Thyroid gland (tissue), 4 donors: ENCODE results near the gene TMPO.

Experiments
- POLR2A ChIP-seq, 2 donors: fragments of 450-650 bp; IDR thresholded peaks; one replicate each; pipeline ENCODE4 v1.6.1; 2017; ENCODE audit warnings: antibody characterized with exemption in 2 of 2, mild to moderate bottlenecking in 2 of 2, moderate library complexity in 1 of 2
- TF ChIP-seq, protein P1 (sequence below), 6 experiments: fragments of 200-600 bp in 3 of 6; fragments of 450-650 bp in 3 of 6; sonication (generic) in 3 of 6; IDR thresholded peaks; one replicate each; pipeline ENCODE4 v1.5.1; 2016 to 2019; ENCODE audit warnings: antibody characterized with exemption in 6 of 6, mild to moderate bottlenecking in 2 of 6, inconsistent platforms in 1 of 6, moderate library complexity in 1 of 6

DNA sequence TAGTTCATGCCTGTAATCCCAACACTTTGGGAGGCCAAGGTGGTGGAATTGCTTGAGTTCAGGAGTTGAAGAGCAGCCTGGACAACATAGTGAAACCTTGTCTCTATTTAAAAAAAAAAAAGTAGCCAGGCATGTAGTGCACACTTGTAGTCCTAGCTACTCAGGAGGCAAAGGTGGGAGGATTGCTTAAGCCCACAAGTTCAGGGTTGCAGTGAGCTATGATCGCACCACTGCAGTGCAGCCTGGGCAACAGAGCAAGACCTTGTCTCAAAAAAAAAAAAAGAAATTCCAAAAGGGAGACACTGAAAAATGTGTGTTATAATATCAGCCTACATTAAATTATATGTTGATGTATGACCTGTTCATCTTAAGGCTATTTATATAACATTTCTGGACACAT lies 14.7 kb downstream of the TMPO start:
- TF ChIP-seq, protein P1, sequence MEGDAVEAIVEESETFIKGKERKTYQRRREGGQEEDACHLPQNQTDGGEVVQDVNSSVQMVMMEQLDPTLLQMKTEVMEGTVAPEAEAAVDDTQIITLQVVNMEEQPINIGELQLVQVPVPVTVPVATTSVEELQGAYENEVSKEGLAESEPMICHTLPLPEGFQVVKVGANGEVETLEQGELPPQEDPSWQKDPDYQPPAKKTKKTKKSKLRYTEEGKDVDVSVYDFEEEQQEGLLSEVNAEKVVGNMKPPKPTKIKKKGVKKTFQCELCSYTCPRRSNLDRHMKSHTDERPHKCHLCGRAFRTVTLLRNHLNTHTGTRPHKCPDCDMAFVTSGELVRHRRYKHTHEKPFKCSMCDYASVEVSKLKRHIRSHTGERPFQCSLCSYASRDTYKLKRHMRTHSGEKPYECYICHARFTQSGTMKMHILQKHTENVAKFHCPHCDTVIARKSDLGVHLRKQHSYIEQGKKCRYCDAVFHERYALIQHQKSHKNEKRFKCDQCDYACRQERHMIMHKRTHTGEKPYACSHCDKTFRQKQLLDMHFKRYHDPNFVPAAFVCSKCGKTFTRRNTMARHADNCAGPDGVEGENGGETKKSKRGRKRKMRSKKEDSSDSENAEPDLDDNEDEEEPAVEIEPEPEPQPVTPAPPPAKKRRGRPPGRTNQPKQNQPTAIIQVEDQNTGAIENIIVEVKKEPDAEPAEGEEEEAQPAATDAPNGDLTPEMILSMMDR (IDR thresholded peaks at IDR 0.05), result no peak
- TF ChIP-seq POLR2A (IDR thresholded peaks at IDR 0.05), result no peak
